ACC112 (cell line): Measurements from ENCODE around the gene MCM6.

Experiments used
- H2AFZ ChIP-seq: fragments of 200-600 bp; sonication (generic); one replicate; pipeline ENCODE4 v1.6.0; 2017; ENCODE audit warnings: antibody characterized with exemption, low read length; ENCODE audit not compliant: unreplicated experiment
- H3K27ac ChIP-seq: fragments of 200-600 bp; sonication (generic); 2 replicates; pipeline ENCODE4 v1.5.1; 2014; ENCODE audit warnings: low read depth, mild to moderate bottlenecking, antibody characterized with exemption, low read length, moderate library complexity
- H3K27me3 ChIP-seq: fragments of 200-600 bp; sonication (generic); 2 replicates; pipeline ENCODE4 v1.6.1; 2014; ENCODE audit warnings: mild to moderate bottlenecking, antibody characterized with exemption, low read length, moderate library complexity, mixed read lengths; ENCODE audit not compliant: insufficient read depth
- H3K36me3 ChIP-seq: fragments of 200-600 bp; sonication (generic); 2 replicates; pipeline ENCODE4 v1.6.1; 2016; ENCODE audit warnings: mild to moderate bottlenecking, antibody characterized with exemption, low read length, moderate library complexity, mixed read lengths; ENCODE audit not compliant: insufficient read depth
- H3K4me1 ChIP-seq: fragments of 200-600 bp; sonication (generic); one replicate; pipeline ENCODE4 v1.6.1; 2016; ENCODE audit warnings: low read length, mixed read lengths; ENCODE audit not compliant: insufficient read depth, unreplicated experiment, control insufficient read depth
- H3K4me3 ChIP-seq: fragments of 200-600 bp; sonication (generic); 2 replicates; pipeline ENCODE4 v1.5.1; 2014; ENCODE audit warnings: mild to moderate bottlenecking, low read depth, low read length
- H3K79me2 ChIP-seq: fragments of 200-600 bp; sonication (generic); one replicate; pipeline ENCODE4 v1.6.0; 2016; ENCODE audit warnings: low read length; ENCODE audit not compliant: control insufficient read depth, unreplicated experiment, insufficient read depth

MCM6 gene

DNA sequence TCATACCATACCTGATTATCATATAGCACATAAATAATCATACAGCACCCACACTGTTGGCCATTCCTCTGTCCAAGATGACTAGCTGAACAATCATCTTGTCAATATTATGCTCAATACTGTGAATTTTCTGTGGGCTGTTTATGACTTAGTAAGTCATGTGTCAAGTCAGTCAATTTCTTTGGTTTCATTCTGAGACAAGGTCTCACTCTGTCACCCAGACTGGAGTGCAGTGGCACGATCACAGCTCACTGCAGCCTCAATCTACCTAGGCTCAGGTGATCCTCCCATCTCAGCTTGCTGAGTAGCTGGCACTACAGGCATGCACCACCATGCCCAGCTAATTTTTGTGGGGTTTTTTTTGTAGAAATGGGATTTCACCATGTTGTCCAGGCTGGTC lies 5.7 kb downstream of the MCM6 start:
- H3K36me3 ChIP-seq = peaks cover 21% of the 10 kb centered on the region
- H3K4me1 ChIP-seq = peaks cover 20% of the 10 kb centered on the region
- H3K4me3 ChIP-seq = no peak overlapping the region
- H3K79me2 ChIP-seq = peaks cover 25% of the 10 kb centered on the region
- no peak overlapping the region for H3K27ac ChIP-seq
- H3K27me3 ChIP-seq = no peaks in the 10 kb centered on the region
- no peak overlapping the region for H2AFZ ChIP-seq

- no peak overlapping the region for H3K4me3 ChIP-seq
- H3K79me2 ChIP-seq = no peaks in the 10 kb centered on the region
- H2AFZ ChIP-seq = no peak overlapping the region
- H3K27ac ChIP-seq = no peak overlapping the region
- H3K4me1 ChIP-seq = no peaks in the 10 kb centered on the region
- peaks cover 48% of the 10 kb centered on the region for H3K36me3 ChIP-seq
- H3K27me3 ChIP-seq = no peaks in the 10 kb centered on the region
These were observed 13.0 kb downstream of the MCM6 start for GRCh38 chr2:135863233-135863632.

DNA sequence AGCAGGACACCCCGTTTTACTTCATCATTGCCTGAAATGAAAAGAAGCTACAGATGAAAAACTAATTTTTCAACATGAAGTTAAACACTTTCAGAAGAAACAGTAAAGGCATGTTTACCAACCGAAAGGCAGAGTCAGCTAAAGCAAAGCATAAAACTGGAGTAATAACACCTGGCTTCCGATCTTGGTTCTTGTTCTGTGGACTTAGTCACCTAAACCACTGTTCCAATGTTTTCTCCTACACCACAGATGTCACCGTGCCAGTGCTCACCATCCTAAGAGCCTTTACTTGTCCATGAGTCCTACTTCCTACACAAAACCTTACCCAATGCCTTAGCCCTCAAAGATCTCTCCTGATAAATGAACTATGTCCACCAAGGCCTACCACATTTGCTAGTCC lies 13.5 kb downstream of the MCM6 start:
- no peak overlapping the region for H3K27ac ChIP-seq
- no peaks in the 10 kb centered on the region for H3K4me1 ChIP-seq
- H3K27me3 ChIP-seq = no peaks in the 10 kb centered on the region
- H3K79me2 ChIP-seq = no peaks in the 10 kb centered on the region
- H3K4me3 ChIP-seq = no peak overlapping the region
- H3K36me3 ChIP-seq = peaks cover 47% of the 10 kb centered on the region
- H2AFZ ChIP-seq = no peak overlapping the region

- H3K4me3 ChIP-seq = no peak overlapping the region
- no peaks in the 10 kb centered on the region for H3K4me1 ChIP-seq
- no peaks in the 10 kb centered on the region for H3K79me2 ChIP-seq
- no peaks in the 10 kb centered on the region for H3K27me3 ChIP-seq
- no peak overlapping the region for H2AFZ ChIP-seq
- no peak overlapping the region for H3K27ac ChIP-seq
- peaks cover 35% of the 10 kb centered on the region for H3K36me3 ChIP-seq
These were observed 22.8 kb downstream of the MCM6 start for GRCh38 chr2:135853401-135853800.

DNA sequence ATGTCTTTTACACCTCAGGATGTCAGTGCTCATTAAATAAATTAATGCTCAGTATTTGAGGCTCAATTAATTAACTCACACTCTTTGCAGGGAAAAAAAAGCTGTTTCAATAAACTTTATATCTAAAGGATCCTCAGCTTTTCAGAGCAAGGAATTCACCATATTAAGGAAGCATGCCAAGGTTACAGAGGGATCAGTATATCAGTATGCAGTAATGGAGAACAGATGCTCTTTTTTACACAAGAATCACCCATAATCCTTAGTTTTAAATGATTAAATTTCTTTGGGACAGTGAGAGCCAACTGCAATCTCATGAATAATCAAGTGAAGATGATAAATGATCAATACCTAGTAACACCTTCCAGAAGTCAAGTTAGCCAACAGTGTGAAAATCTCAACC lies 24.4 kb downstream of the MCM6 start:
- H3K4me3 ChIP-seq = no peak overlapping the region
- peaks cover 28% of the 10 kb centered on the region for H3K36me3 ChIP-seq
- H3K27ac ChIP-seq = no peak overlapping the region
- no peaks in the 10 kb centered on the region for H3K27me3 ChIP-seq
- H2AFZ ChIP-seq = no peak overlapping the region
- no peaks in the 10 kb centered on the region for H3K4me1 ChIP-seq
- H3K79me2 ChIP-seq = no peaks in the 10 kb centered on the region

DNA sequence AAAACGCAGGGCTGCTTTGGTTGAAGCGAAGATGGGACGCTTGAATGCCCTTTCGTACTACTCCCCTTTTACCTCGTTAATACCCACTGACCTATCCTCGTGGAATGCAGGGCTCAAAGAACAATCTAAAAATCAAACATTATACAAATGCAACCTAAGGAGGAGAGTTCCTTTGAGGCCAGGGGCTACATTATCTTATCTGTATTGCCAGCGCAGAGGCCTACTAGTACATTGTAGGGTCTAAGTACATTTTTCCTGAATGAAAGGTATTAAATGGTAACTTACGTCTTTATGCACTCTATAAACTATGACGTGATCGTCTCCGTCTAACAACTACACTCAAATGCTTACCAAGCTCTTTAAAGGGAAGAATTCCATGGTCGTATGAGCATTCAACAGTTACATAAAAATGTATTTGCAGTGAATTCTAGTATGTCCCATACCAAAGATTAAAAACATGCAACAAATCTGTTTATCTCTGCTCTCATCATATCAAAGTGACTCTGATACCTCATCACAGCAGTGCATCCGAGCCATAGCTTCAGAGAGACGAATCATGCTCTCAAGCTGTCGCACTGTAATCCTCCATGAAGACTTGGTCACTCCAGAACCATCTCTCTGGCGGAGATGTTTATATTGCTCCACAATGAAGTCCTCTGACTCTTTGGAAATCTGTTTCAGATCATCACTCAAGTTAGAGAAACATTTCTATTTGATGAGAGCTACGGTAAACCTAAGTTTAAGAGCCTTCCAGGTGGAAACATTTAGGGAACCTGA lies 25.2 kb downstream of the MCM6 start:
- H3K4me1 ChIP-seq = no peaks in the 10 kb centered on the region
- no peaks in the 10 kb centered on the region for H3K27me3 ChIP-seq
- H3K27ac ChIP-seq = no peak overlapping the region
- no peak overlapping the region for H3K4me3 ChIP-seq
- no peak overlapping the region for H2AFZ ChIP-seq
- H3K79me2 ChIP-seq = no peaks in the 10 kb centered on the region
- H3K36me3 ChIP-seq = peaks cover 21% of the 10 kb centered on the region

- Histone ChIP-seq H2AFZ (no peak overlapping the region), H3K27ac (no peak overlapping the region), H3K79me2 (no peaks in the 10 kb centered on the region), H3K4me3 (no peak overlapping the region), H3K27me3 (no peaks in the 10 kb centered on the region), H3K4me1 (no peaks in the 10 kb centered on the region), H3K36me3 (peaks cover 33% of the 10 kb centered on the region)
These were observed 27.2 kb downstream of the MCM6 start for GRCh38 chr2:135849087-135849486.

GRCh38 chr2:135845997-135846396 lies 30.2 kb downstream of the MCM6 start:
- Histone ChIP-seq H3K27me3 (no peaks in the 10 kb centered on the region), H3K36me3 (peaks cover 32% of the 10 kb centered on the region), H3K4me3 (no peak overlapping the region), H3K27ac (no peak overlapping the region), H3K79me2 (no peaks in the 10 kb centered on the region), H2AFZ (no peak overlapping the region), H3K4me1 (peaks cover 13% of the 10 kb centered on the region)

GRCh38 chr2:135845257-135845656 lies 31.0 kb downstream of the MCM6 start:
- Histone ChIP-seq H2AFZ (no peak overlapping the region), H3K27ac (no peak overlapping the region), H3K4me3 (no peak overlapping the region), H3K4me1 (peaks cover 18% of the 10 kb centered on the region), H3K27me3 (no peaks in the 10 kb centered on the region), H3K36me3 (peaks cover 29% of the 10 kb centered on the region), H3K79me2 (no peaks in the 10 kb centered on the region)

DNA sequence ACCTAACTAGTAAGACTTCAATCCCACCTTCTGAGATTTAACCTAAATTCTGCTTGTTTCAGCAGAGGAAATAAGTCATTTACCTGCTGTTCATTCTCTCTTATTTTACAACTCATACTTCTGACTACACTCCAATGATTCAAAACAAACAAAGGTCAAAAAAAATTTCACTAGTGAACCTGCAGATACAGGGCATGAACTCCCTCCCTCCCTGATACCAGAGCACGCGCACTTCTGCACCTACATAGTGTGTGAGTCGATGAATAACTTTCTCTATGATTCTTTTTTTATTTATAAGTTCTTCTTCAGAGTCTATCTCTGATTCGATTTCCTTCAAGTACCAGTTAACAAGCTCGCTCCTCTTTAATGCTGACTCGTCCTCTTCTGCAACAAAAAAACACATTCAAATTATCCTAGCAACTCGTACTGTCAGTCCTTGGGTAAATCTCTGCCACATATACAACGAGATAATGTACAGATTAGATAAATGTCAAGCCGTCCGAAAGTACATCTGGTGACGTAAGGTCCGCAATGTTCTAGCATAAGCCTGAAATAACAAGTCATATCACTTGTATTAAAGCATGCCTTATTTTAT lies 31.8 kb downstream of the MCM6 start:
- no peak overlapping the region for H3K27ac ChIP-seq
- no peak overlapping the region for H2AFZ ChIP-seq
- no peaks in the 10 kb centered on the region for H3K27me3 ChIP-seq
- H3K79me2 ChIP-seq = no peaks in the 10 kb centered on the region
- peaks cover 25% of the 10 kb centered on the region for H3K4me1 ChIP-seq
- H3K4me3 ChIP-seq = no peak overlapping the region
- H3K36me3 ChIP-seq = peaks cover 25% of the 10 kb centered on the region

- Histone ChIP-seq H3K4me1 (peaks cover 29% of the 10 kb centered on the region), H3K36me3 (peaks cover 19% of the 10 kb centered on the region), H3K4me3 (no peak overlapping the region), H2AFZ (no peak overlapping the region), H3K79me2 (no peaks in the 10 kb centered on the region), H3K27ac (no peak overlapping the region), H3K27me3 (no peaks in the 10 kb centered on the region)
These were observed 32.6 kb downstream of the MCM6 start for GRCh38 chr2:135843671-135844070.
